GM19324 (cell line): Measurements from ENCODE around the gene FAM114A1.
"Not testable (repeated sequence)": the region's sequence is repeated elsewhere in the genome, so short reads cannot be mapped to it uniquely, and the experiment has no call there.

Experiments used
- ATAC-seq: cut with Tn5 transposase; IDR thresholded peaks from one replicate; pipeline ENCODE4 v1.9.1; 2021; ENCODE audit warnings: mild to moderate bottlenecking, moderate library complexity; ENCODE audit not compliant: unreplicated experiment, low FRiP score

The FAM114A1 gene

DNA sequence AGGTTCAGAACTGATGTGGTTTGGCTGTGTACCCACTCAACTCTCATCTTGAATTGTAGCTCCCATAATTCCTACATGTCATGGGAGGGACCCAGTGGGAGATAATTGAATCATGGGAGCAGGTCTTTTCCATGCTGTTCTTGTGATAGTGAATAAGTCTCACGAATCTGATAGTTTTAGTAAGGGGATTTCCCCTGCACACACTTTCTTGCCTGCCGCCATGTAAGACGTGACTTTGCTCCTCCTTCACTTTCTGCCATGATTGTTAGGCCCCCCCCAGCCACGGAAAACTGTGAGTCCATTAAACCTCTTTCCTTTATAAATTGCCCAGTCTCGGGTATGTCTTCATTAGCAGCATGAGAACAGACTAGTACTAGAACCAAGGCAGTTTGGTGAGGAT lies 91.6 kb downstream of the FAM114A1 start:
- ATAC-seq = not testable (repeated sequence)

DNA sequence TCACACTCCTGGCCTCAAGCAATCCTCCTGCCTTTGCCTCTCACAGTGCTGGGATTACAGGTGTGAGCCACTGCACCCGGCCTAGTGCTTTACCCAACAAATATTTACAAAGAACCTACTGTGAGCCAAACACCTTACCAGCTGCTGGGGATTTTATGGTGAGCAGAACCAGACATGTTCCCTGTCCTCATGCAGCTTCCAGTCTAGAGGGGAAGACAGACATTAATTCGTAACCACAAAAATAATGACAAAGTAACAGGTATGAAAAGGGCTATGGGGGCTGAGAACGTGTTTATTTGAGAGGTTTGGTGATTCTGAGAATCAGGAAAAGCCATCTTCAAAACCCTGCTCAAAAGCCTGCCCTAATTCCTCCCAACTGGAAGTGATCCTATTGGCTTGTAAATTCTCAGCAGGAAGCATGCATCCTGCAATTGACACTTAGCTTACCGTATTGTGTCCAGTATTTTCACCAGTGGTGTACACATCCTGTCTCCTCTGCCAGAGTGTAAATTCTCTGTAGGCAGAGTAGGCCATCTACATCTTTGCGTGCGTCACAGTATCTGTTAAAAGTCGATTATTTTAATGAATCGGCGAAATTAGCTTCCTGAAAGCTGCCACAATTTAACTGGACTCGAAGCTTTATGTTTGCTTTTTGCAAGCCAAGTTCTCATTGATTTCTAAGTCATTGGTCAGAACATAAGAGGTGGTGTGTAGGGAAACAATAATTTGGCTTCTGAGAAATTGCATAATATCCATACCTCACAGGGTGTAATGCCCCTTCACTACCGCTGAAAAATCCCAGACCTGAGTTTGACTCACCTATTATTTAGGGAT lies 97.6 kb downstream of the FAM114A1 start:
- no peak for ATAC-seq

DNA sequence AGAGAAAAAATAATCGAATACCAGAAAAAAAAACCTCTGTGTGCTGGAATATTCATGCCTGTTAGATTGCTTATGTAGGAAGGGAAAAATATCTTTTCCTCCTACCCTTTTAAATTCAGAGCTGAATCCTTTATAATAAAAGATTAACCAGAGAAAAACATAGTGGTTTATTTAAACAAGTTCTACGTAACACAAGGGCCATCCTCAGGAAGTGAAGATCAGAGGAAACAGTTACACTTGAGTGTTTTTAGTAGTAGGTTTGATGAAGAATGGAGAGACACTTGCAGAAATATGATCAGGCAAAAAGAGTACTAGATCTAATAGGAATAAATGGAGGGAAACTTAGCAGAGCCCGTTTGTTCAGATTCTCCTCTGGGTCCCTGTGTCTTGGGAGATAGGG lies 98.3 kb downstream of the FAM114A1 start:
- ATAC-seq = no peak

DNA sequence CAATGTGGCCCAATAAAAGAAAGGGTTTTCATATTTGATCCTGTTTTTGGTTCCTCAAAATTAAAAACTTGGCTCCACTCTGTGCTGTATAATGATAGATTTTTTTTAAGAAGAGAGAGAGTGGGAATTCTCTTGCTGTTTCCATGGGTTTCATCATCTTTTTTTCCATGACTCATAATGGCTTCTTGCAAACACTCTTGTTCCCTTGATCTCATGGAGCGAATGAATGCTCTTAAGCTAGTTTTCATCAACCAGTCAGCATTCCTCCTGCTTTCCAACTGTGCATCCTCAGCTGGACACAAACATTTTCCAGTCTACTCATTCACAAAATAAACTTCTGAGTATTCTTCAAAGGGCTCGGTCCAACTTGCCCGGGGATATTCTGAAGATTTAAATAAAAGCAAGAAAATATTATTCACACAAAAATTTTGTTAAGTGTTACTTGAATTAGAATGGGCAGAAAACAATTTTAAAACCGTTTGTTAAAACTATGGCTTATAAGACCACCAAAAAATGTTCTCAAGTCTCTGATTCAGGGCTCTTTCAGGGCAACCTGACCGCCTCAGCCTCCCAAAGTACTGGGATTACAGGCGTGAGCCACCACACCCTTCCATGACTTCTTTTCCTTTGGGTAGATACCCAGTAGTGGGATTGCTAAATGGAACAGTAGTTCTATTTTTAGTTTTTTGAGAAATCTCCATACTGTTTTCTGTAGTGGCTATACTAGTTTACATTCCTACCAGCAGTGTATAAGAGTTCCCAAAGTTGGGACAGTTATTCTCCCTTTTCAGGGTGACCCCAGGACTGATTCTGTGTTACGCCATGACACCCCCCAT lies 99.9 kb downstream of the FAM114A1 start:
- ATAC-seq = no peak

DNA sequence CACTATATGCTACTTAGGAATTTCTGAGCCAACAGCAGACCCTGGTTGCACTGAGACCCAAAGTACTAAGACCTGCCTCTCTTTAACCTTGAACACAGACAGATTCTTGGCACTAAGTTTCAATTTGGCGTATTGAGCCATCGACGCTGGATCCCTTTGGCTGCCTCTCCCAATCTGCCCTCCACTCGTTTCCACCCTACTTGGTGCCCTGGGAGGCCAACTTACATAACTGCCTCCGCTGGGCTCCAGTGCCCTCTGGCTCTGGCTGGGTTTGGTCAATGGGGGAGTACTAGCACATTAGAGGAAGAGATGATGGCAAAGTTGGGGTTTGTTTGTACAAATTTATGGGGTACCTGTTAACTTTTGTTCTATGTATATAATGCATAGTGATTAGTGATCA lies 101.1 kb downstream of the FAM114A1 start:
- no peak for ATAC-seq

DNA sequence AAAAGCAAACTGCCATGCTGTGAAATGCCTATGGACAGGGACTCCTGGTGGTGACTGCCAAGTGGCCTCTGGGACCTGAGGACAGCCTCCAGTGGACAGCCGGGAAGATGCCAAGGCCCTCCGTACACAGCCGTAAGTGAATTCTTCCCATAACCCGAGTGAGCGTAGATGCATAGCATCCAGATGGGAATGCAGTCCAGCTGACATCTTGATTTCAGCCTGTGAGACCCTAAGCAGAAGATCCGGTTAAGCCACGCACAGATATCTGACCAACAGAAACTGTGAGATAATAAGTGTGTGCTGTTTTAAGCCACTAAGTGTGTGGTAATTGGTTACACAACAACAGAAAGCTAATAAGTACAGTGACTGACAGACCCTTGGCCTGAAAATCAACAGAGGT lies 108.7 kb downstream of the FAM114A1 start:
- no peak for ATAC-seq

DNA sequence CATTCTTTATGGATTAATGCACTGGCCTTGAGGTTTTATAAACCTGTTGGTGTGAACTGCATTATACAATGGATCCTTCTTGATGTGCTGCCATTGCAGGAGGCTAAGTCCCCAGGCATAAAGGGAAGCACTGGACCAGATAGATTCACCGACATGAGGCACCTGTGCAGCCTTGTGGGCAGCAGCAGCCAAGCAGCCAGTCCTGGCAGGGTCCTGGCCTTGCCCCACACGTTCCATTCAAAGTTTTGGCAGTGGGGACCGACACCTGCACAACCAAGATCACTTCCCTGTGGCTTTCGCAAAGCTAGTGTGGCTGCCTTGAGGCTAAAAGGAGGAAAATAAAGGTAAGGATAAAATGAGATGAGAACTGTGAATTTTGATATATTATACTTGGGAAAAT lies 111.5 kb downstream of the FAM114A1 start:
- ATAC-seq = no peak

DNA sequence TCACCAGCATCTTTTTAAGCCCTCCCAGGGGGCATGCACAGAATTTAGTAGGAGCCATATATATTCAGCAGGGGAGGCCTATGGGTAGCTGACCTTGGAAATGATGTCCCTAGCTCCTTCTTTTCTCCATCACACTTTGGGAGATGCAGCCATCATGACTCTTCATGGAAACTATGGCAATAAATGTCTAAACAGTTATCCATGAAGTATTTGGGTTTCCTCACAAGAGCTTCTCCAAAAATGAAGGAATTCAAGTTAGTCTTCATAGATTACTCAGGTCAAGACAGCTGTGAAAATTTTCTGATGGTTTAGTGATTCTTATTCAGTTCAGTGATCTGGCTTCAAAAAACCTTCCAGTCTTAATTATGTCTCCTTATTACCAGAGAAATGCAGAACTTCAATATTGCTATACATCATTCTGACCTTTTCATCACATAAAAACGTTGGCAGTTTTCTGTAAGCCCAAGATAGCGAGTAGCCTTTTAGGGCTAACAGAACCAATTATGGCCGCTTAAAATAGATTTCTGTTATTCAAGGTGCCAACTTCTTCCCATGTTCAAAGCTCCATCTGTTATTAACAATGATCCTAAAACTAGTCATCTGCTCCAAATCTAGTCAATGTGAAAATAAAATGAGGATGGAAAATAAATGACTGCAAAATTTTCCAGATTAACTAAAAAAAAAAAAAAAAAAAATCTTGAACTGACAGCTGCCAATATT lies 112.1 kb downstream of the FAM114A1 start:
- ATAC-seq = no peak

DNA sequence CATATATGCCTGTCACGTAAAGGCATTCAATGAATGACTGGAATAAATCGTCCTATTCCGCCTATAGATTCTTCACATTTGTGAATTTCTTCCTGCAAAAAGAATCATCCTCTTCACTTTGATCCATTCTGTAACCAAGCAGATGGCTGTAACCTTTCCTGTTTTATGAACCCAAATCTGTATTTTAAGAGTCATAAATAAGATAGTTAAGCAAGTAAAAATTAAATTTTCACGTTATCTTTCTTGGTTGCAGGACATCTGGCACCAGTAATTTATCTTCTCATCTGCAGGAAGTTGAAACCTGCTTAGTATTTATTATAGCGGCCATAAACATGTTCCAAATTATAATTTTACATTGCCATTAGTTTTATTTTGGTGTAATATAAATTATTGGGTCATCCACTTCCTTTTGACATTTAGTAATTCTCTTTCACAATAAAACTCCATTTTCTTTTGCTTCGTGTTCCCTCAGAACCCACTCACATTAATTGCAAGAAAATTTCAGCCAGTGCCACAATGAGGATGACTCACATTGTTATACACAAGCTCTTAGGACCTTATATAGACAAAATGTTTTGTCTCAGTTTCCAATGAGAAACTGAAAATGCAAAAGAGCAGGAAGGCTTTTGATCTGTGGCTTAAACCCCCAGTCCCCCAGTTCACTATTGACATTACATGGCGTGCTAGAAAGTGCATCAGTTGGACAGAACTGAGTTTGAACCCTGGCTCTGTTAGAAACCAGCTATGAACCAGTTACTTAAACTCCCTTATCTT lies 113.5 kb downstream of the FAM114A1 start:
- no peak for ATAC-seq

DNA sequence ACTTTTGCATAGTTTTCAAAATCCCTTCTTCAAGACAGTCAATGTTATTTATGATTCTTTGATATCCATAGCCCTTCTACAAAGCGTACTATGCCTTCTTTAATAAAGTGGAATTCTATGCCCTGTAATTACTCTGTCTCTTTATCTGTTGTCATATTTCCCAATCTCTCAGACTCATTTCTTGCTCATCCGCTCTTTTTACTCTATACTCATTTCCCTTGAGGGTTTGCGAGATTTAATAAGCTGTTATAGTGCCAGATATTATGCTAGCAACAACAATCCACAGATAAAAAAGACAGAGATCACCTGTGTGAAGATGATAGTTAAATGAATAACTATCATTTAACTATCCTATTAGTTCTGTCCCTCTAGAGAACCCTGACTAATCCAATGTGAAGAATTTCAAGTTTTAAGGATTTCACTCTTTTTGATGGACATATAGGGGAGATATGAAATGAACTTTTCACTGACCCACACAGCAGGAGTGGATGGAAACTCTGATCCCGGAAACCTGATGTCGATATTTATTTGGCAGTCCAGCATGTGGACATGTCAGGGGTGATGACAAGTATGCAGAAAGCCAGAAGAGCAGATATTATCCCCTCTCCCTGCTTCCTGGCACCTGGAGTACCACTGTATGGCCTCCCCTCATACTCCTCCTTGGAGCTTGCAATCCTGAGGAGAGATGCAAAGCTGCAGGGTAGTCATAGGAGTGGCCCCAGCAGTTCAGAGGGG lies 114.9 kb downstream of the FAM114A1 start:
- no peak for ATAC-seq

DNA sequence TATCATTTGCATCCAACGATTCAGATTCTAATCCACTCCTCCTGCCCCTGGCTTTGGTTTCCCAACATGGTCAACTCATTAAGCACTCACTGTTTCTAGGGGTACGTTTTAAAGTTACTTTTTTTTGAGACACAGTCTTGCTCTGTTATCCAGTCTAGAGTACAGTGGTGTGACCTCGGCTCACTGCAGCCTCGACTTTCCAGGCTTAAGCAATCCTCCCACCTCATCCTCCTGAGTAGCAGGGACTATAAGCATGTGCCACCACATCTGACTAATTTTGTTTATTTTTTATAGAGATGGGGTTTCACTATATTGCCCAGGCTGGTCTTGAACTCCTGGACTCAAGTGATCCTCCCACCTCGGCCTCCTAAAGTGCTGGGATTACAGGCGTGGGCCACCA lies 115.7 kb downstream of the FAM114A1 start:
- ATAC-seq = no peak

DNA sequence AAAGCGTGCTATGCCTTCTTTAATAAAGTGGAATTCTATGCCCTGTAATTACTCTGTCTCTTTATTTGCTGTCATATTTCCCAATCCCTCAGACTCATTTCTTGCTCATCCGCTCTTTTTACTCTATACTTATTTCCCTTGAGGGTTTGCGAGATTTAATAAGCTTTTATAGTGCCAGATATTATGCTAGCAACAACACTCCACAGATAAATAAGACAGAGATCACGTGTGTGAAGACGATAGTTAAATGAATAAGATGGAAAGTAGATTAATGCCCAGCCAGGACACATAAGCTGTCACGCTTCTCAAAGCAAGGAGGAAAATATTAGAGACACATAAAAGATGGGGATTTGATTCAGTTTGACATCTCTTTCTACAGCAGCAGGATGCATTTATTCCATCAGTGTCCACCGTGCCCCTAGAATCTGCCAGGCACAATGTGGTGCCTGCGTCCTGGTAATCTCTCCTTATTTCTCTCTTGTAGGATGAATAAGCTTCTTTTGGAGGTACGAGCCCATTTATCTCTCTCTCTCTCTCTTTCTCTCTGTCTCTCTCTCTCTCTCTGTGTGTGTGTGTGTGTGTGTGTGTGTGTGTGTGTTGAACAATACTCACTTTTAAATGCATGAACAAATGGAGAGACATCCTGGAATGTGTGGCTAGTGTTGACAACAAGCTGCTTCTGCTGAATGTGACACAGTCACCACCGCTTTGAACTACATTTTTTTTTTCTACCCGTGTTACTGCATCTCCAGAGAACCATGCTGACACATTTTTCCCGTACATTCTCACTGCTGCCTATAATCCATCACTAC lies 116.4 kb downstream of the FAM114A1 start:
- ATAC-seq = no peak

DNA sequence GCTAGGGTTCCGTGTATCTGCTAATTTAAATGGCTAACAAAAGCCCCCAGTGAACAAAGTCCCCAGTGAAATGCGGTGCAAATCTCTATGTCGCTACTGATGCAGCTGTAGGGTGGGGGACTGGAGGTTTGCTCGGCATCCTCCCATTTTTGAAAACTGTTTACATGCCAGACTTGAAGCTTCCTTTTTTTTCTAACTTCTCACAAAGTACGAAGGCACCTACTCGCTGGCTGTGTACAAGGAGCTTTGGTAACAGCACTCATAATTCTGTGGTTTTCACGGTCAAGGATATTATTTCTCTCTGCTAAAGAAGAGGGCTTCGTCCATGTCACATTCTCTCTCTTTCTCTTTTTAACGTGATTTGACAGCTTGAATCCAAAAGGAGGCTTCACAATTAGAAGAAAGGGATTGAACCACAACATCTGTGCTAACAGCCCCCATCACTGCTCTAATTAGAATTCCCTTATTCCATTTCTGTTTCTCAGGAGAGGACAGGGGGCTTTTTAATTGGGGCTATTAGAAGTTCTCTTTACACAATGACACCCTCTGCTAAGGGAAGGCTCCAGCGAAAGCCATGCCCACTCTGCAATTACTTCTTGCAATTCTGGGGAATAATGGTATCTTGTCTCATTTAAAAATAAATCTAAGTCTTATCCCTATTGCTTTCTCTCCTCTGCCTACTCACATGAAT lies 117.9 kb downstream of the FAM114A1 start:
- peak; percentile 35 for ATAC-seq

DNA sequence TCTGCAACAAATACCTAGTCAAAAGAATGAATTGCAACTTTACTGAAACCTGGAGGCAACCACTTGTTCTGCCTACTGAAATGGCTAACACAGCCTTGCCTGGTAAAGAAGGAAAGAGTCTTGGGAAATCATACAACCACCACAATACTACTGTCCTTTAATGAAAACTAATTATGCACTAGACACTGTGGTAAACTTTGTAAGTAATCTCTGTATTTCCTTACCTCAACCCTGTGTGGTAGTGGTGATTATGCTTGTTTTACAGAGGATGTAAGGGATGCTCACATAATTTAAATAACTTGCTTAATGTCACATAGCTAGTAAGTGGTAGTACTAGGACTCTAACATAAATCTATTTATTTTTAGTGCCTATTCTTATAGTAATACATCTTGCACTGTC lies 119.9 kb downstream of the FAM114A1 start:
- ATAC-seq = no peak

DNA sequence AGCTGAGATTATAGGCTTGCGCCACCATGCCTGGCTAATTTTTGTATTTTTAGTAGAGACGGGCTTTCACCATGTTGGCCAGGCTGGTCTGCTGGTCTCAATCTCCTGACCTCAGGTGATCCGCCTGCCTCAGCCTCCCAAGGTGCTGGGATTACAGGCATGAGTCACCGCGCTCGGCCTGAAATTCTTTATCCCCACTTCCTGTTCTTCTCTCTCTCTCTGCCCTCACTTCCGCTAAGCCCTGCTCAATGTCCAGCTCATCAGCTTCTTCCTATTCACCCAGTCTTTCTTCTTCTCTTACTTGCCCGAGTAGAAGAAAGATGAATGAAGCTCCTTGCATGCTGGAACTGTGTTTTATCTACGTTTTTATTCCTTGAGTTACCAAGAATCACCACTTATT lies 120.7 kb downstream of the FAM114A1 start:
- ATAC-seq = not testable (repeated sequence)

DNA sequence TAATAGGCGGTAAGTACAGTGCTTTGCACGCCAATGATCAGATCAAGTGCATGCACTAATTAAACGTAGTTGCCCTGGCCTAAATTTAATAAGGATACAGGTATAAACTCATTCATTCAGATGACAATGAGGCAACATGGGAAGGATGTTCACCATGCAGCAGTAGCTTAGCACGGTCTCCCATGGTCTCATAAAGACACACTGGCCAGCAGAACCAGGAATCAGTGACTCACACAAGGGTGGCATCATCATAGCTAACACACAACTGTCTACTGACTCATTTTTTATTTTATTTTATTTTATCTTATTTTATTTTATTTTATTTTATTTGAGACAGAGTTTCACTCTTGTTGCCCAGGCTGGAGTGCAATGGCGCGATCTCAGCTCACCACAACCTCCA lies 121.9 kb downstream of the FAM114A1 start:
- no peak for ATAC-seq

DNA sequence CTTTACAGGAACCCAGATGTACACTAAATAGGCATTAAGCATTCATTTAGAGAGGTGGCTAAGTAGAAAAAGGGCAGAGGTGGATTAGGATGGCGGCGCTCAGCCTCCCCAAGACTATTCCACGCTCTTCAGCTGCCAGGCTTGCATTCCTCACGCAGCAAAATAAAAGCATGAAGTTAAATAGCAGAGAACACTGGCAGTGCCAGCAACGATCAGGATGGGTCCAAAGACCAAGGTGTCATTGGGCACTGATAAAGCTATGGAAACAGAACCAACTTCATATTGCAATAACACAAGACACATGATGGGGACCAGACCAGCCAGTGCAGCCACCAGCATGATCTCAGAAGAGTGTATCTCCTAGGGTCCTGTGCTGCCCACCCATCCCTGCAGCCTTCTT lies 122.6 kb downstream of the FAM114A1 start:
- ATAC-seq = no peak

DNA sequence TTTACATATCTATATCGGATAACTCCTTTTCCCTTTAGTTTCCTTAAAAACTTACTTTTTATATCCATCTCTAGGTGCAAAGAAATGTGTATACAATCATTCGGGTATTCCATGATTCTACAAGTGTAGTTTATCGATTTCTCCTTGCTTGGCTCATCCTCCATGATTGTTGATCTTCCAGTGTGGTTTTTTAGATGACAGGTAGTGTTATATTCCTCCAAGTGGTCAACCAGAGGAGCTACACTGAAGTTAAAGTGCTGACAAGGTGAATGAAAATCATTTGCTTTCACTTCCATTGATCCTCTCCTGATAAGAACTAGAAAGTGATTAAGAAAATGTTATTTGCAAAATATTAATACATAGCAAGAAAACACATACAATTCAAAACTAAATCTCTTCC lies 126.1 kb downstream of the FAM114A1 start:
- no peak for ATAC-seq
